ENCODE results near the gene EFNA3.

The EFNA3 gene

GRCh38 chr1:155040358-155041093 lies 38.1 kb upstream of the EFNA3 start:
- peaks cover 23 to 31% of the 10 kb centered on the region in 2 donors for H3K27me3 Mint-ChIP-seq
- H3K4me3 Mint-ChIP-seq, result no peak overlapping the region
- H3K36me3 Mint-ChIP-seq (ENCODE audit: insufficient read depth), result peaks cover 6% of the 10 kb centered on the region
- H3K9me3 Mint-ChIP-seq, result no peaks in the 10 kb centered on the region
- H3K4me1 Mint-ChIP-seq (ENCODE audit: low read depth in 2 of 2), result peaks cover 5% of the 10 kb centered on the region in 2 donors
- DNase-seq (no peak), ATAC-seq (replicated peaks) (no peak)
- no peak overlapping the region for H3K27ac Mint-ChIP-seq

DNA sequence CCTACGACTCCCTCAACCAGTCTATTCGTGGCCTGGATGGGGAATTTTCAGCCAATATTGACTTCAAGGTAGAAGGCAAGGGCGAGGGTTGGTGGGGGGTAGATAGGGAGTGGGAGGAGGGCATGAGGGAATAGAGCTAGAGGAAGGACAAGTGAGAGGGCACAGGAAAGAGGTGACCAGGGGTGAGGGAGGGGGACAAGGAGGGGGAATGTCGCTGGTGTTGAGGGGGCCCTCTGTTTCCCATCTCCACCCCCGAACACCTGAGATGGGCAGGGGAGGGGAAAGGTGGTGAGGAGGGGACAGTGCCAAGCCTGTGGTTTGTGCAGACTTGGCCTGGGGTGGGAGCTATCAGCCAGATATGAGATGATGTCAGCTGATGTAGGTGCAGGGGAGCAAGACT lies 35.8 kb upstream of the EFNA3 start:
- ATAC-seq (replicated peaks) (no peak), DNase-seq (no peak)
- Mint-ChIP-seq H3K4me1 (ENCODE audit: low read depth in 2 of 2) (peaks cover 5 to 6% of the 10 kb centered on the region in 2 donors), H3K27ac (no peak overlapping the region), H3K4me3 (no peak overlapping the region), H3K36me3 (ENCODE audit: insufficient read depth) (peaks cover 6% of the 10 kb centered on the region), H3K27me3 (peaks cover 19 to 29% of the 10 kb centered on the region in 2 donors), H3K9me3 (no peaks in the 10 kb centered on the region)

- ATAC-seq (replicated peaks) (no peak), DNase-seq (no peak)
- Mint-ChIP-seq H3K4me1 (ENCODE audit: low read depth in 2 of 2) (peaks cover 3 to 5% of the 10 kb centered on the region in 2 donors), H3K9me3 (no peaks in the 10 kb centered on the region), H3K36me3 (ENCODE audit: insufficient read depth) (peaks cover 6% of the 10 kb centered on the region), H3K27ac (no peak overlapping the region), H3K4me3 (no peak overlapping the region), H3K27me3 (peaks cover 14 to 24% of the 10 kb centered on the region in 2 donors)
These were observed 35.3 kb upstream of the EFNA3 start for GRCh38 chr1:155043301-155043702.

- ATAC-seq (replicated peaks), result no peak
- Mint-ChIP-seq H3K27ac (no peak overlapping the region), H3K36me3 (ENCODE audit: insufficient read depth) (peaks cover 6% of the 10 kb centered on the region), H3K4me1 (ENCODE audit: low read depth in 2 of 2) (peaks cover 3 to 5% of the 10 kb centered on the region in 2 donors), H3K4me3 (no peak overlapping the region), H3K9me3 (no peaks in the 10 kb centered on the region), H3K27me3 (peaks cover 9 to 19% of the 10 kb centered on the region in 2 donors)
- no peak for DNase-seq
These were observed 34.8 kb upstream of the EFNA3 start for GRCh38 chr1:155043793-155044192.

GRCh38 chr1:155044365-155044764 lies 34.3 kb upstream of the EFNA3 start:
- H3K4me3 Mint-ChIP-seq, result no peak overlapping the region
- peaks cover 3 to 13% of the 10 kb centered on the region in 2 donors for H3K27me3 Mint-ChIP-seq
- ATAC-seq (replicated peaks) (no peak), DNase-seq (no peak)
- H3K9me3 Mint-ChIP-seq, result no peaks in the 10 kb centered on the region
- H3K27ac Mint-ChIP-seq, result peak overlapping the region in 1 of 2 donors; percentile 30
- peaks cover 3 to 5% of the 10 kb centered on the region in 2 donors for H3K4me1 Mint-ChIP-seq (ENCODE audit: low read depth in 2 of 2)
- peaks cover 6% of the 10 kb centered on the region for H3K36me3 Mint-ChIP-seq (ENCODE audit: insufficient read depth)

GRCh38 chr1:155044812-155045657 lies 33.6 kb upstream of the EFNA3 start:
- H3K27me3 Mint-ChIP-seq, result peaks cover 0 to 11% of the 10 kb centered on the region in 2 donors
- ATAC-seq (replicated peaks) (peak; percentile 97), DNase-seq (peak; percentile 51 to 57 (median 55))
- peaks cover 8 to 11% of the 10 kb centered on the region in 2 donors for H3K4me1 Mint-ChIP-seq (ENCODE audit: low read depth in 2 of 2)
- peak overlapping the region in 1 of 2 donors; percentile 30 for H3K27ac Mint-ChIP-seq
- H3K4me3 Mint-ChIP-seq, result no peak overlapping the region
- H3K9me3 Mint-ChIP-seq, result no peaks in the 10 kb centered on the region
- H3K36me3 Mint-ChIP-seq (ENCODE audit: insufficient read depth), result peaks cover 2% of the 10 kb centered on the region

DNA sequence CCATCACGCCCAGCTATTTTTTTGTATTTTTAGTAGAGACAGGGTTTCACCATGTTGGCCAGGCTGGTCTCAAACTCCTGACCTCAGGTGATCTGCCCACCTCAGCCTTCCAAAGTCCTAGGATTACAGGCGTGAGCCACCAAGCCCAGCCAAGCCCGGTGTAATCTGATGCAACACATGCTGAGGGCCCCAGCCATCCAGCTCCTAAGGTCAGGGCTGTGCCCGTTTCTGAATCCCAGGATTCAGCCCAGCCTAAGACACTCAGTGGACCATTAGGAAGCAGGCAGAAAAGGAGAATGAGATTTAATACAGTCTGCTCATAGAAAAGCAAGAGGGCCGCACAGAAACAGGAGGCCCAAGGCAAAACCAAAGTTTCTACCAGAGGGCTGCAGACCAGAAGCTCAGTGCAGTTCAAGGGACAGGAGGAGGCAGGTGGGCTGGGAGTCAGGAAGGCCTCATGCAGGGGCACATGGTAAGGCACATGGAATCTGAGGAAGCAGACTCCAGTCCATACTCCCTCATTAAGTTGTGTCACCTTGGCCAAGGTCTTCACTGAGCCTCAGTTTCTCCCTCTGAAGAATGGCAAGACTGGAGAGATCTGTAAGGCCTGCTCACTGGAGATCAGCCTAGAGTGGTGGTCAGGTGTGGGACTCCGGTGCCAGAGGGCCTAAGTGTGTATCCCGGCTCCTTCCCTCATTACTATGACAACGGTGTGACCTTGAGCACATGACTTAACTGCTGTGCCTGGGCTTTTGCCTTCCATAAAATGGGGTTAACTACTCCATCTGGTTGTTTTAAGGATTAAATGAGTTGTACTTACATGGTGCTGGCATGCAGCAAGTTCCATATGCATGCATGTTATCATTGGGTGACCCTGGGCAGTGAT lies 29.9 kb upstream of the EFNA3 start:
- Mint-ChIP-seq H3K9me3 (no peaks in the 10 kb centered on the region), H3K27ac (peak overlapping the region in 1 of 2 donors; percentile 26), H3K4me3 (no peak overlapping the region), H3K4me1 (ENCODE audit: low read depth in 2 of 2) (peaks cover 25 to 33% of the 10 kb centered on the region in 2 donors), H3K36me3 (ENCODE audit: insufficient read depth) (peaks cover 4% of the 10 kb centered on the region), H3K27me3 (no peaks in the 10 kb centered on the region)
- ATAC-seq (replicated peaks), result no peak
- no peak for DNase-seq

DNA sequence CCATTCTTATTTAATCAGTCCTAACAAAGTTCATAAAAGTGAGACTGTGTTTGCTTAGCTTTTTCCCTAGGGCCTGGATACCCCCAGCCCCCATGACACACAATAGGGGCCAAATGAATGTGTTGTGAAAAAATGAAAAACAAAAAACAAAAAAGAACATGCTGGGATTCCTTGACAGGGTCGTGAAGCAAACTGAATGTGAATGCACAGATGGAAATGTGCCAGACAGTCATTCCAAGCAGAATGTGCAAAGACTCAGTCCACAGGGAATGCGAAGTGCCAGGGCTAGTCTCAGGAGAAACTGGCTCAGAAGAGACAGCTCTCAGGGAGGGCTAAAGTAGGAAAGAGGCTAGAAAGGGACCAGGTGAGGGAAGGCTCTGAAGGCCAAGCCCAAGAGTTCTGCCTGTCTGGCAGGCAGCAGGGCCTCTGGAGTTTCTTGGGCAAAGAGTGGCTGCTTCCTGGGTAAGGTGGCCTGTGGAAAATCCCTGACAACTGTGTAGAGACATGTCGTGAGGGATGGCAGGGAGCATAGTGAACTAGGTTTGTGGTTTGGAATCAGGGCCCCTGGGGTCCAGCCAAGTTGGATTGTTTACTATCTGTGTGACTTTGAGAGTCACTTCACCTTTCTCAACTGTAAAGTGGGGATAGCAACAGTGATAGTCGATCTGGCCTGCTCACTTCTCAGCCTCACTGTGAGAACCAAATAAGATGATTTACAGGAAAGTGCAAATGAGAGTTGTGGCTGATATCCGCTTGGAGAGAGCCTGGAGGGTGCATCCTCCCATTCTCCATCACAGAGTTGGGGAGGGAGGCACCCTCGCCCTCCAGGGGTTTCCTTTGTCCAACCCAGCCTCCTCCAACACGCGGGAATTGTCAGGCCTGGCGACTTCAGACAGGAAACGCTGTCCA lies 28.7 kb upstream of the EFNA3 start:
- Mint-ChIP-seq H3K27me3 (no peaks in the 10 kb centered on the region), H3K27ac (peak overlapping the region; percentile 22 to 77), H3K4me3 (peak overlapping the region; percentile 86 to 89), H3K36me3 (ENCODE audit: insufficient read depth) (peaks cover 4% of the 10 kb centered on the region), H3K4me1 (ENCODE audit: low read depth in 2 of 2) (peaks cover 23 to 31% of the 10 kb centered on the region in 2 donors), H3K9me3 (no peaks in the 10 kb centered on the region)
- ATAC-seq (replicated peaks) (no peak), DNase-seq (no peak)

- H3K9me3 Mint-ChIP-seq, result no peaks in the 10 kb centered on the region
- peak within 1 kb of the TSS; percentile 77 to 89 for H3K27ac Mint-ChIP-seq
- peak; percentile 76 to 81 (median 78) for DNase-seq
These were observed 27.9 kb upstream of the EFNA3 start, which contains the start of gene ADAM15 for GRCh38 chr1:155050560-155051341. Gene ADAM15, plus strand, starts transcription at chr1:155051316. Its CDS starts 71 bp downstream, at chr1:155051387.

GRCh38 chr1:155051342-155051776 lies 27.3 kb upstream of the EFNA3 start:
- ATAC-seq (replicated peaks), result peak; percentile 1
- no peak overlapping the region for H3K27ac Mint-ChIP-seq

More at GRCh38 chr1:155050560-155051341, 27.9 kb upstream of the EFNA3 start, which contains the start of gene ADAM15:
- Mint-ChIP-seq H3K4me1 (ENCODE audit: low read depth in 2 of 2) (peaks cover 22 to 28% of the 10 kb centered on the region in 2 donors), H3K36me3 (ENCODE audit: insufficient read depth) (peaks cover 4% of the 10 kb centered on the region), H3K4me3 (peak within 1 kb of the TSS; percentile 86 to 89), H3K27me3 (no peaks in the 10 kb centered on the region)
- ATAC-seq (replicated peaks), result peak; percentile 76

DNA sequence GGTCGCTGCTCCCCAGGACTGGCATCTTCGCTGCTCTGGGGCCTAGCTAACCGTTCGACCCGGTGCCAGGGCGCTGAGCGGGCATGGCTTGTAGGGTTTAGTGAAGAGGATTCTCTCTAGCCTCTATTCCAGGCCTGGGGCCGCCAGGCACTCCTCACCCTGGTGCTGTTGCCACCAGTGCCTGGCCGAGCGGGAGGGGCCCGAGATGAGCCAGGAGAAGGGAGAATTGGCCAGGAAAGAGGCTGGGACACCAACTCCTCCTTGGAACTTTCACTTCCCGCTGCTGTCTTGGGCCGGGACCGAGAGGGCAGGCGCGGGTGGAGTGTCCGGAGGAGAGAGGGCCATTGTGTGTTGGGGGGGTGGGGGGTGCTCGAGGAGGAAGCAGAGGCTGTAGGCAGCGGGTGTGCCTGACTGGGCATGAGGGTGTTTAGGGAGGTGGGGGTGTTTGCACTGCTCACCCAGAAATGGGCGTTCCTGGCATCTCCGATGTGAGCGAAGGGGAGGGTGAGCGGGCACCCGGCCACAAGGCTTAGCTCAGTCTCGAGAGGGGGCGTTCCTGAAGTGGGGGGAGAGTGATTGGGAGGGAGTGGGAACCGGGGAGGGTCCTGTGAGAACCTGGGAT lies 26.7 kb upstream of the EFNA3 start:
- ATAC-seq (replicated peaks) (peak; percentile 46), DNase-seq (peak; percentile 27 to 37 (median 33))
- H3K27ac Mint-ChIP-seq, result peak overlapping the region; percentile 77 to 89
- no peaks in the 10 kb centered on the region for H3K9me3 Mint-ChIP-seq
- H3K4me1 Mint-ChIP-seq (ENCODE audit: low read depth in 2 of 2), result peaks cover 22 to 28% of the 10 kb centered on the region in 2 donors
- H3K36me3 Mint-ChIP-seq (ENCODE audit: insufficient read depth), result peaks cover 7% of the 10 kb centered on the region
- H3K4me3 Mint-ChIP-seq, result peak overlapping the region; percentile 86 to 89
- no peaks in the 10 kb centered on the region for H3K27me3 Mint-ChIP-seq

More at GRCh38 chr1:155051342-155051776, 27.3 kb upstream of the EFNA3 start:
- H3K4me1 Mint-ChIP-seq (ENCODE audit: low read depth in 2 of 2), result peaks cover 22 to 28% of the 10 kb centered on the region in 2 donors
- H3K27me3 Mint-ChIP-seq, result no peaks in the 10 kb centered on the region
- no peak for DNase-seq
- peaks cover 7% of the 10 kb centered on the region for H3K36me3 Mint-ChIP-seq (ENCODE audit: insufficient read depth)
- no peaks in the 10 kb centered on the region for H3K9me3 Mint-ChIP-seq
- H3K4me3 Mint-ChIP-seq, result peak overlapping the region; percentile 86 to 89
